ENCODE measurements around the gene IL9. TPM values are rescaled to one million over a fixed set of nuclear protein-coding genes. Genes with fewer than 3 reads are reported as not detected.

The IL9 gene
- total and polyA plus RNA-seq, 10 of the 15 experiments (the other 5 are each of a cell fraction or from before 2014, with no cell fraction given) = not detected

DNA sequence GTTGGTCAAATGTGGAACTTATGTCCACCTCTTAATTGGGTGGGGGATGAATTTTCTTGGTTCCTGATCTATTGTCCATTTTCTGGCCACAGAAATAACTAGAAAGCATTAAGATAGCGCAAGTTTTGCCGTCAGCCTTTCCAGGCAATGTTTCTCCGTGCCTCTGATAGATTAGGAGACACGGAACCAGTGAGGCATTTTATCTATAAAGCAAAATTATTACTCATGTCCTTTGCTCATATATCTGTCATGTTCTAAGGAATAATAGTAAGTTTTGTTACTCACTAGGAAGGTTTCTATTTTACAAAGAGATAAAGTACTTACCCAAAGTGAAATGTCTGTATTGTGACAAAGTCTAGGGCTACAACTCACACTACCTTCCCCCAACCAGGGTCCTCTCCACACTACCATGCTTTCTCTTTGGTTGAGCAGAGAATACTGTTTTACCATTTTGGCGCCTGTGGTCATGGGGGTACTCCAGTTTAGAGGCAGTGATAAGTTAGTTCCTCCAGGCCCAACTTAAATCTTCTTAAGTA lies 19.9 kb upstream of the IL9 start:
- Histone ChIP-seq H3K79me2 (ENCODE audit: control insufficient read depth, insufficient read depth, low read length) (no peaks in the 10 kb centered on the region), H3K9me3 (replicated peaks; ENCODE audit: control insufficient read depth, insufficient read depth, low read length) (no peaks in the 10 kb centered on the region), H3K27me3 (replicated peaks in 1 of 2; ENCODE audit: control insufficient read depth in 2 of 2, insufficient read depth in 2 of 2, low read length in 1 of 2) (peaks cover 0 to 2% of the 10 kb centered on the region in 2 experiments; a peak in 2 of 4 replicates), H3K36me3 (ENCODE audit: control insufficient read depth in 2 of 2, insufficient read depth in 2 of 2, low read length in 1 of 2) (no peaks in the 10 kb centered on the region), H3K9ac (ENCODE audit: control insufficient read depth, insufficient read depth, low read length) (no peak overlapping the region), H3K27ac (ENCODE audit: control insufficient read depth, insufficient read depth) (no peak overlapping the region), H4K20me1 (ENCODE audit: control insufficient read depth, insufficient read depth) (no peaks in the 10 kb centered on the region), H3K4me3 (no peak overlapping the region), H2AFZ (ENCODE audit: control insufficient read depth, low read depth, low read length) (no peak overlapping the region), H3K4me1 (ENCODE audit: control insufficient read depth, insufficient read depth, low read length) (no peaks in the 10 kb centered on the region), H3K4me2 (ENCODE audit: control insufficient read depth, insufficient read depth) (no peak overlapping the region)
- FAIRE-seq (no peak), DNase-seq (ENCODE audit: low read depth, low spot score) (no peak), ATAC-seq (no peak)
- ChIA-PET RAD21 (ENCODE audit: unreplicated experiment) (no interaction called here), CTCF (no interaction called here), POLR2A (no interaction called here), SMC1A (ENCODE audit: uncharacterized antibody, unreplicated experiment) (no interaction called here)
- TF ChIP-seq POU2F2 (IDR thresholded peaks at IDR 0.05; ENCODE audit: borderline replicate concordance, low read depth, low read length) = no peak
- TF ChIP-seq, protein P1, sequence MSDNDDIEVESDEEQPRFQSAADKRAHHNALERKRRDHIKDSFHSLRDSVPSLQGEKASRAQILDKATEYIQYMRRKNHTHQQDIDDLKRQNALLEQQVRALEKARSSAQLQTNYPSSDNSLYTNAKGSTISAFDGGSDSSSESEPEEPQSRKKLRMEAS (IDR thresholded peaks at IDR 0.05; ENCODE audit: low read depth, low read length) = no peak
- TF ChIP-seq, protein P2, sequence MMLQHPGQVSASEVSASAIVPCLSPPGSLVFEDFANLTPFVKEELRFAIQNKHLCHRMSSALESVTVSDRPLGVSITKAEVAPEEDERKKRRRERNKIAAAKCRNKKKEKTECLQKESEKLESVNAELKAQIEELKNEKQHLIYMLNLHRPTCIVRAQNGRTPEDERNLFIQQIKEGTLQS (IDR thresholded peaks at IDR 0.05; ENCODE audit: borderline replicate concordance, extremely low read depth, low read depth, low read length) = no peak
- no peak for TF ChIP-seq SMARCA5 (IDR thresholded peaks at IDR 0.05)
- no peak for TF ChIP-seq NR2C1 (IDR thresholded peaks at IDR 0.05)
- TF ChIP-seq KLF5 (IDR thresholded peaks at IDR 0.05; ENCODE audit: partially characterized antibody) = no peak
- TF ChIP-seq, protein P3, sequence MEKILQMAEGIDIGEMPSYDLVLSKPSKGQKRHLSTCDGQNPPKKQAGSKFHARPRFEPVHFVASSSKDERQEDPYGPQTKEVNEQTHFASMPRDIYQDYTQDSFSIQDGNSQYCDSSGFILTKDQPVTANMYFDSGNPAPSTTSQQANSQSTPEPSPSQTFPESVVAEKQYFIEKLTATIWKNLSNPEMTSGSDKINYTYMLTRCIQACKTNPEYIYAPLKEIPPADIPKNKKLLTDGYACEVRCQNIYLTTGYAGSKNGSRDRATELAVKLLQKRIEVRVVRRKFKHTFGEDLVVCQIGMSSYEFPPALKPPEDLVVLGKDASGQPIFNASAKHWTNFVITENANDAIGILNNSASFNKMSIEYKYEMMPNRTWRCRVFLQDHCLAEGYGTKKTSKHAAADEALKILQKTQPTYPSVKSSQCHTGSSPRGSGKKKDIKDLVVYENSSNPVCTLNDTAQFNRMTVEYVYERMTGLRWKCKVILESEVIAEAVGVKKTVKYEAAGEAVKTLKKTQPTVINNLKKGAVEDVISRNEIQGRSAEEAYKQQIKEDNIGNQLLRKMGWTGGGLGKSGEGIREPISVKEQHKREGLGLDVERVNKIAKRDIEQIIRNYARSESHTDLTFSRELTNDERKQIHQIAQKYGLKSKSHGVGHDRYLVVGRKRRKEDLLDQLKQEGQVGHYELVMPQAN (conservative IDR thresholded peaks at IDR 0.05) = no peak
- TF ChIP-seq CBFB (IDR thresholded peaks at IDR 0.05; ENCODE audit: low read depth) = no peak
- TF ChIP-seq SP1 (IDR thresholded peaks at IDR 0.05; ENCODE audit: low read depth, low read length) = no peak
- TF ChIP-seq, protein P4, sequence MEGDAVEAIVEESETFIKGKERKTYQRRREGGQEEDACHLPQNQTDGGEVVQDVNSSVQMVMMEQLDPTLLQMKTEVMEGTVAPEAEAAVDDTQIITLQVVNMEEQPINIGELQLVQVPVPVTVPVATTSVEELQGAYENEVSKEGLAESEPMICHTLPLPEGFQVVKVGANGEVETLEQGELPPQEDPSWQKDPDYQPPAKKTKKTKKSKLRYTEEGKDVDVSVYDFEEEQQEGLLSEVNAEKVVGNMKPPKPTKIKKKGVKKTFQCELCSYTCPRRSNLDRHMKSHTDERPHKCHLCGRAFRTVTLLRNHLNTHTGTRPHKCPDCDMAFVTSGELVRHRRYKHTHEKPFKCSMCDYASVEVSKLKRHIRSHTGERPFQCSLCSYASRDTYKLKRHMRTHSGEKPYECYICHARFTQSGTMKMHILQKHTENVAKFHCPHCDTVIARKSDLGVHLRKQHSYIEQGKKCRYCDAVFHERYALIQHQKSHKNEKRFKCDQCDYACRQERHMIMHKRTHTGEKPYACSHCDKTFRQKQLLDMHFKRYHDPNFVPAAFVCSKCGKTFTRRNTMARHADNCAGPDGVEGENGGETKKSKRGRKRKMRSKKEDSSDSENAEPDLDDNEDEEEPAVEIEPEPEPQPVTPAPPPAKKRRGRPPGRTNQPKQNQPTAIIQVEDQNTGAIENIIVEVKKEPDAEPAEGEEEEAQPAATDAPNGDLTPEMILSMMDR (IDR thresholded peaks at IDR 0.05 in 2 of 3, conservative IDR thresholded peaks at IDR 0.05 in 1 of 3; ENCODE audit: control insufficient read depth in 2 of 3, extremely low read depth in 1 of 3, insufficient read depth in 1 of 3, low read depth in 3 of 3, low read length in 3 of 3) = no peak
- no peak for TF ChIP-seq SPI1 (IDR thresholded peaks at IDR 0.05; ENCODE audit: borderline replicate concordance, insufficient read depth, low read depth, low read length)
- TF ChIP-seq HDAC2 (IDR thresholded peaks at IDR 0.05) = no peak
- no peak for TF ChIP-seq KDM1A (IDR thresholded peaks at IDR 0.05; ENCODE audit: borderline replicate concordance)
- TF ChIP-seq, protein P5, sequence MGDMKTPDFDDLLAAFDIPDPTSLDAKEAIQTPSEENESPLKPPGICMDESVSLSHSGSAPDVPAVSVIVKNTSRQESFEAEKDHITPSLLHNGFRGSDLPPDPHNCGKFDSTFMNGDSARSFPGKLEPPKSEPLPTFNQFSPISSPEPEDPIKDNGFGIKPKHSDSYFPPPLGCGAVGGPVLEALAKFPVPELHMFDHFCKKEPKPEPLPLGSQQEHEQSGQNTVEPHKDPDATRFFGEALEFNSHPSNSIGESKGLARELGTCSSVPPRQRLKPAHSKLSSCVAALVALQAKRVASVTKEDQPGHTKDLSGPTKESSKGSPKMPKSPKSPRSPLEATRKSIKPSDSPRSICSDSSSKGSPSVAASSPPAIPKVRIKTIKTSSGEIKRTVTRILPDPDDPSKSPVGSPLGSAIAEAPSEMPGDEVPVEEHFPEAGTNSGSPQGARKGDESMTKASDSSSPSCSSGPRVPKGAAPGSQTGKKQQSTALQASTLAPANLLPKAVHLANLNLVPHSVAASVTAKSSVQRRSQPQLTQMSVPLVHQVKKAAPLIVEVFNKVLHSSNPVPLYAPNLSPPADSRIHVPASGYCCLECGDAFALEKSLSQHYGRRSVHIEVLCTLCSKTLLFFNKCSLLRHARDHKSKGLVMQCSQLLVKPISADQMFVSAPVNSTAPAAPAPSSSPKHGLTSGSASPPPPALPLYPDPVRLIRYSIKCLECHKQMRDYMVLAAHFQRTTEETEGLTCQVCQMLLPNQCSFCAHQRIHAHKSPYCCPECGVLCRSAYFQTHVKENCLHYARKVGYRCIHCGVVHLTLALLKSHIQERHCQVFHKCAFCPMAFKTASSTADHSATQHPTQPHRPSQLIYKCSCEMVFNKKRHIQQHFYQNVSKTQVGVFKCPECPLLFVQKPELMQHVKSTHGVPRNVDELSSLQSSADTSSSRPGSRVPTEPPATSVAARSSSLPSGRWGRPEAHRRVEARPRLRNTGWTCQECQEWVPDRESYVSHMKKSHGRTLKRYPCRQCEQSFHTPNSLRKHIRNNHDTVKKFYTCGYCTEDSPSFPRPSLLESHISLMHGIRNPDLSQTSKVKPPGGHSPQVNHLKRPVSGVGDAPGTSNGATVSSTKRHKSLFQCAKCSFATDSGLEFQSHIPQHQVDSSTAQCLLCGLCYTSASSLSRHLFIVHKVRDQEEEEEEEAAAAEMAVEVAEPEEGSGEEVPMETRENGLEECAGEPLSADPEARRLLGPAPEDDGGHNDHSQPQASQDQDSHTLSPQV (IDR thresholded peaks at IDR 0.05) = no peak
- intact Hi-C loops (cut with micrococcal nuclease; ENCODE audit: unreplicated experiment) = no loop called here
- no TSS peak for BruUV-seq (replicated peaks)
- in situ Hi-C loops (cut with MboI) = no loop called here
- WGBS (ENCODE audit: insufficient coverage, insufficient replicate concordance, low lambda C conversion rate, missing lambda C conversion rate) = 26% methylated on average over 5 of the region's 5 CpGs
